Gastrocnemius medialis (tissue), 4 donors: ENCODE measurements around the gene ETFDH. TPM values are rescaled to one million over a fixed set of nuclear protein-coding genes. Genes with fewer than 3 reads are reported as not detected.
"Not testable (repeated sequence)": the region's sequence is repeated elsewhere in the genome, so short reads cannot be mapped to it uniquely, and the experiment has no call there.

Experiments used
- ATAC-seq, 2 donors: fragments of 150-250 bp; one replicate each; pipeline ENCODE4 v1.9.1; 2016
- DNase-seq, 2 donors: peaks; one replicate each; pipeline ENCODE4 v3.0.0-alpha.2; 2019
- H3K27ac ChIP-seq, 4 donors: fragments of 200-600 bp; sonication (generic); 1 replicate in 1 of 4; 2 replicates in 3 of 4; pipeline ENCODE4 v1.5.1; 2016 to 2018; ENCODE audit warnings: mild to moderate bottlenecking in 2 of 4, moderate library complexity in 1 of 4
- H3K27me3 ChIP-seq, 3 donors: fragments of 200-600 bp; sonication (generic) in 2 of 3; 1 replicate in 1 of 3; 2 replicates in 2 of 3; pipeline versions ENCODE4 v1.5.1 to v1.6.0; 2016 to 2019; ENCODE audit warnings: mild to moderate bottlenecking in 1 of 3, moderate library complexity in 1 of 3
- H3K36me3 ChIP-seq, 2 donors: fragments of 200-600 bp; sonication (generic) in 1 of 2; one replicate each; pipeline ENCODE4 v1.5.1; 2017 to 2018
- H3K4me1 ChIP-seq, 2 donors: fragments of 200-600 bp; sonication (generic) in 1 of 2; one replicate each; pipeline ENCODE4 v1.5.1; 2016 to 2017; ENCODE audit warnings: mild to moderate bottlenecking in 2 of 2
- H3K4me3 ChIP-seq, 4 donors: fragments of 200-600 bp; sonication (generic) in 3 of 4; 1 replicate in 1 of 4; 2 replicates in 3 of 4; pipeline ENCODE4 v1.5.1; 2016 to 2019; ENCODE audit warnings: mild to moderate bottlenecking in 2 of 4
- H3K9me3 ChIP-seq, 3 donors: fragments of 200-600 bp; sonication (generic) in 2 of 3; 1 replicate in 1 of 3; 2 replicates in 2 of 3; pipeline ENCODE4 v1.5.1; 2016 to 2019
- POLR2A ChIP-seq, 2 donors: fragments of 450-650 bp; IDR thresholded peaks; one replicate each; pipeline ENCODE4 v1.6.1; 2017; ENCODE audit warnings: antibody characterized with exemption in 2 of 2, mild to moderate bottlenecking in 2 of 2, moderate library complexity in 2 of 2
- in situ Hi-C, 4 donors: fragments of 200-750 bp; cut with MboI; loops; one replicate each; pipeline versions ENCODE4 v1.15.0 to v1.8.0; 2017; ENCODE audit warnings: low sequenced_read_pairs in 4 of 4
- intact Hi-C: fragments of 100-400 bp; cut with DNase I; formaldehyde crosslinking; loops from one replicate; pipeline ENCODE4 v1.15.1; 2023; ENCODE audit warnings: low total_unique reads
- total RNA-seq, 4 donors: library from RNA; depleted of rRNA; stranded (reverse); fragments of >200 nt; gene quantifications; one replicate each; pipeline versions ENCODE4 v1.1.0 to v1.2.3, GENCODE V29; 2016
- TF ChIP-seq, protein P1 (sequence below), 5 experiments: fragments of 450-650 bp in 3 of 5; fragments of 200-600 bp in 2 of 5; sonication (generic) in 2 of 5; IDR thresholded peaks in 4 of 5; conservative IDR thresholded peaks in 1 of 5; 1 replicate in 4 of 5; 2 replicates in 1 of 5; pipeline ENCODE4 v1.5.1; 2016 to 2019; ENCODE audit warnings: antibody characterized with exemption in 5 of 5, mild to moderate bottlenecking in 3 of 5, moderate library complexity in 3 of 5

Gene ETFDH
- total RNA-seq, 4 donors from 2014 or later = 53.1 to 83.1 (median 62.0) TPM

GRCh38 chr4:158729716-158730559 is 57.8 kb downstream of the ETFDH start:
- intact Hi-C loops = loop anchor here (1.0 to 2.0 kb wide), 3 partner anchors 120 to 473 kb away; no protein-coding TSS in a partner anchor
- DNase-seq = peak; percentile 10 to 55
- in situ Hi-C loops = loop anchor here (5.0 to 25.0 kb wide), 9 partner anchors 55 to 707 kb away; partner anchors contain the start of genes C4orf46 (in 1 of the 4), ETFDH (in 1 of the 4) and RAPGEF2 (in 1 of the 4)

DNA sequence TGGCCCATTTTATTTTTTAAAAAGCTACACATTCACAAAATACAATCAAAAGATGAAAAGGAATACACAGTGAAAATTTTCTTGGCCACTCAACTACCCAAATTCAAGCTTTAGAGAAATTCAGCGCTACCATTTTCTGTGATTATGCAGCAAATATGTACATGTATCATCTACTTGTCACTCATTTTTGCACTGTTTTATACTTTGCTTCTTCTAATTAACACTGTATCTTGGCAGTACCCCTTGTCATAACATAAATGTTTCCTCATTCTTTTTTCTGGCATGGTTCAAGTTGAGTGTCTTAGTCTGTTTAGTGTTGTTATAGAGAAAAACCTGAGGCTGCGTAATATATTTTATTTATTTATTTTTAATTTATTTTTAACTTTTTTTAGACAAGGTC is 66.8 kb downstream of the ETFDH start:
- DNase-seq (no peak), ATAC-seq (no peak)
- H3K4me1 ChIP-seq = no peaks in the 10 kb centered on the region
- intact Hi-C loops = no loop called here
- in situ Hi-C loops = loop anchor here in 3 of 4 donors (10.0 to 25.0 kb wide), 4 partner anchors 106 to 698 kb away; no protein-coding TSS in a partner anchor
- H3K27ac ChIP-seq = no peak overlapping the region
- no peak for TF ChIP-seq POLR2A (IDR thresholded peaks at IDR 0.05)
- TF ChIP-seq, protein P1, sequence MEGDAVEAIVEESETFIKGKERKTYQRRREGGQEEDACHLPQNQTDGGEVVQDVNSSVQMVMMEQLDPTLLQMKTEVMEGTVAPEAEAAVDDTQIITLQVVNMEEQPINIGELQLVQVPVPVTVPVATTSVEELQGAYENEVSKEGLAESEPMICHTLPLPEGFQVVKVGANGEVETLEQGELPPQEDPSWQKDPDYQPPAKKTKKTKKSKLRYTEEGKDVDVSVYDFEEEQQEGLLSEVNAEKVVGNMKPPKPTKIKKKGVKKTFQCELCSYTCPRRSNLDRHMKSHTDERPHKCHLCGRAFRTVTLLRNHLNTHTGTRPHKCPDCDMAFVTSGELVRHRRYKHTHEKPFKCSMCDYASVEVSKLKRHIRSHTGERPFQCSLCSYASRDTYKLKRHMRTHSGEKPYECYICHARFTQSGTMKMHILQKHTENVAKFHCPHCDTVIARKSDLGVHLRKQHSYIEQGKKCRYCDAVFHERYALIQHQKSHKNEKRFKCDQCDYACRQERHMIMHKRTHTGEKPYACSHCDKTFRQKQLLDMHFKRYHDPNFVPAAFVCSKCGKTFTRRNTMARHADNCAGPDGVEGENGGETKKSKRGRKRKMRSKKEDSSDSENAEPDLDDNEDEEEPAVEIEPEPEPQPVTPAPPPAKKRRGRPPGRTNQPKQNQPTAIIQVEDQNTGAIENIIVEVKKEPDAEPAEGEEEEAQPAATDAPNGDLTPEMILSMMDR (IDR thresholded peaks at IDR 0.05 in 4 of 5, conservative IDR thresholded peaks at IDR 0.05 in 1 of 5) = no peak
- H3K27me3 ChIP-seq = no peaks in the 10 kb centered on the region
- H3K9me3 ChIP-seq = no peaks in the 10 kb centered on the region
- H3K36me3 ChIP-seq = no peaks in the 10 kb centered on the region
- H3K4me3 ChIP-seq = no peak overlapping the region

More at GRCh38 chr4:158729716-158730559, 57.8 kb downstream of the ETFDH start:
- ATAC-seq = peak; percentile 87 to 97
- H3K27me3 ChIP-seq = no peaks in the 10 kb centered on the region
- H3K4me1 ChIP-seq = no peaks in the 10 kb centered on the region
- no peaks in the 10 kb centered on the region for H3K9me3 ChIP-seq
- H3K27ac ChIP-seq = no peak overlapping the region
- no peak overlapping the region for H3K4me3 ChIP-seq
- TF ChIP-seq POLR2A (IDR thresholded peaks at IDR 0.05) = no peak
- TF ChIP-seq, protein P1 (IDR thresholded peaks at IDR 0.05 in 4 of 5, conservative IDR thresholded peaks at IDR 0.05 in 1 of 5) = peak; percentile 82 to 95 (median 91)
- no peaks in the 10 kb centered on the region for H3K36me3 ChIP-seq

GRCh38 chr4:158739600-158739999 is 67.5 kb downstream of the ETFDH start:
- intact Hi-C loops = no loop called here
- ATAC-seq = no peak
- TF ChIP-seq, protein P1 (IDR thresholded peaks at IDR 0.05 in 4 of 5, conservative IDR thresholded peaks at IDR 0.05 in 1 of 5) = no peak
- no peak for TF ChIP-seq POLR2A (IDR thresholded peaks at IDR 0.05)
- H3K9me3 ChIP-seq = peaks cover 0 to 2% (median 0%) of the 10 kb centered on the region in 3 donors
- no peaks in the 10 kb centered on the region for H3K36me3 ChIP-seq
- no peak overlapping the region for H3K27ac ChIP-seq
- no peak overlapping the region for H3K4me3 ChIP-seq
- H3K27me3 ChIP-seq = no peaks in the 10 kb centered on the region
- H3K4me1 ChIP-seq = no peaks in the 10 kb centered on the region
- no peak for DNase-seq
- in situ Hi-C loops = loop anchor here in 3 of 4 donors (10.0 to 25.0 kb wide), 4 partner anchors 105 to 698 kb away; no protein-coding TSS in a partner anchor

- Histone ChIP-seq H3K36me3 (no peaks in the 10 kb centered on the region), H3K9me3 (peaks cover 0 to 5% (median 0%) of the 10 kb centered on the region in 3 donors), H3K4me1 (no peaks in the 10 kb centered on the region), H3K27me3 (no peaks in the 10 kb centered on the region), H3K4me3 (no peak overlapping the region), H3K27ac (no peak overlapping the region)
- DNase-seq (no peak), ATAC-seq (no peak)
- in situ Hi-C loops (loop anchor here in 3 of 4 donors (25.0 kb wide), 1 partner anchor 696 kb away; no protein-coding TSS in a partner anchor), intact Hi-C loops (no loop called here)
- no peak for TF ChIP-seq POLR2A (IDR thresholded peaks at IDR 0.05)
- TF ChIP-seq, protein P1 (IDR thresholded peaks at IDR 0.05 in 4 of 5, conservative IDR thresholded peaks at IDR 0.05 in 1 of 5) = no peak
These were observed 69.4 kb downstream of the ETFDH start for GRCh38 chr4:158741326-158742021.

DNA sequence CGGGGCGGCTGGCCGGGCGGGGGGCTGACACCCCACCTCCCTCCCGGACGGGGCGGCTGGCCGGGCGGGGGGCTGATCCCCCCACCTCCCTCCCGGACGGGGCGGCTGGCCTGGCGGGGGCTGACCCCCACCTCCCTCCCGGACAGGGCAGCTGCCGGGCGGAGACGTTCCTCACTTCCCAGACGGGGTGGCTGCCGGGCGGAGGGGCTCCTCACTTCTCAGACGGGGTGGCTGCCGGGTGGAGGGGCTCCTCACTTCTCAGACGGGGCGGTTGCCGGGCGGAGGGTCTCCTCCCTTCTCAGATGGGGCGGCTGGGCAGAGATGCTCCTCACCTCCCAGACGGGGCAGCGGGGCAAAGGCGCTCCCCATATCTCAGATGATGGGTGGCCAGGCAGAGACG is 74.4 kb downstream of the ETFDH start:
- H3K4me3 ChIP-seq, H3K4me1 ChIP-seq, ATAC-seq, H3K27me3 ChIP-seq, H3K36me3 ChIP-seq, H3K27ac ChIP-seq, DNase-seq, H3K9me3 ChIP-seq, intact Hi-C loops: not testable (repeated sequence)
- in situ Hi-C loops = loop anchor here in 3 of 4 donors (25.0 kb wide), 1 partner anchor 691 kb away; no protein-coding TSS in a partner anchor
